ENCODE measurements around the gene SLC36A1.

SLC36A1 gene

GRCh38 chr5:151408591-151409230 lies 38.7 kb upstream of the SLC36A1 start:
- Histone ChIP-seq H4K91ac (ENCODE audit: low read length) (no peak overlapping the region), H3K4me1 (ENCODE audit: control insufficient read depth, insufficient read depth, low read depth, low read length) (no peaks in the 10 kb centered on the region), H3K14ac (ENCODE audit: low read length in 2 of 2) (no peak overlapping the region), H4K8ac (ENCODE audit: low read length) (no peak overlapping the region), H3K9me3 (ENCODE audit: control insufficient read depth, low read length) (no peaks in the 10 kb centered on the region), H3K18ac (ENCODE audit: low read depth in 1 of 2, low read length in 2 of 2) (no peak overlapping the region), H2BK12ac (ENCODE audit: low read length in 2 of 2) (no peak overlapping the region), H2BK15ac (ENCODE audit: low read depth, poor library complexity, severe bottlenecking) (no peak overlapping the region), H3K4me3 (ENCODE audit: insufficient read depth in 1 of 2, low read depth in 1 of 2, low read length in 2 of 2) (no peak overlapping the region), H2BK5ac (ENCODE audit: low read depth, low read length, poor library complexity, severe bottlenecking) (no peak overlapping the region), H2AK5ac (ENCODE audit: low read length, severe bottlenecking) (no peak overlapping the region), H3K27me3 (ENCODE audit: control insufficient read depth in 1 of 2, insufficient read depth in 1 of 2, low read length in 2 of 2) (peaks cover 15 to 30% of the 10 kb centered on the region in 2 experiments), H2AFZ (ENCODE audit: low read depth, low read length) (no peak overlapping the region), H3K79me1 (replicated peaks; ENCODE audit: low read length, poor library complexity, severe bottlenecking) (no peaks in the 10 kb centered on the region), H3K9ac (ENCODE audit: low read length) (no peak overlapping the region), H3K4ac (ENCODE audit: low read depth in 1 of 2, low read length in 2 of 2) (no peak overlapping the region), H3K4me2 (ENCODE audit: low read length, poor library complexity, severe bottlenecking) (no peak overlapping the region), H3K36me3 (ENCODE audit: control insufficient read depth in 1 of 2, insufficient read depth in 2 of 2, low read depth in 1 of 2, low read length in 2 of 2) (no peaks in the 10 kb centered on the region), H3K23ac (ENCODE audit: low read length in 2 of 2) (no peak overlapping the region), H3K27ac (ENCODE audit: low read length, poor library complexity, severe bottlenecking) (no peak overlapping the region), H2BK120ac (ENCODE audit: low read depth, low read length) (no peak overlapping the region)
- WGBS = 0% methylated on average over 2 of the region's 4 CpGs
- DNase-seq = no peak

GRCh38 chr5:151413800-151414199 lies 33.6 kb upstream of the SLC36A1 start:
- Histone ChIP-seq H3K27me3 (ENCODE audit: control insufficient read depth in 1 of 2, insufficient read depth in 1 of 2, low read length in 2 of 2) (peaks cover 19 to 38% of the 10 kb centered on the region in 2 experiments), H3K79me1 (replicated peaks; ENCODE audit: low read length, poor library complexity, severe bottlenecking) (no peaks in the 10 kb centered on the region), H3K36me3 (ENCODE audit: control insufficient read depth in 1 of 2, insufficient read depth in 2 of 2, low read depth in 1 of 2, low read length in 2 of 2) (no peaks in the 10 kb centered on the region), H3K4me3 (ENCODE audit: insufficient read depth in 1 of 2, low read depth in 1 of 2, low read length in 2 of 2) (no peak overlapping the region), H3K9ac (ENCODE audit: low read length) (no peak overlapping the region), H3K14ac (ENCODE audit: low read length in 2 of 2) (no peak overlapping the region), H2AFZ (ENCODE audit: low read depth, low read length) (no peak overlapping the region), H3K27ac (ENCODE audit: low read length, poor library complexity, severe bottlenecking) (no peak overlapping the region), H3K4ac (ENCODE audit: low read depth in 1 of 2, low read length in 2 of 2) (no peak overlapping the region), H3K23ac (ENCODE audit: low read length in 2 of 2) (no peak overlapping the region), H2BK120ac (ENCODE audit: low read depth, low read length) (no peak overlapping the region), H2BK12ac (ENCODE audit: low read length in 2 of 2) (no peak overlapping the region), H3K4me2 (ENCODE audit: low read length, poor library complexity, severe bottlenecking) (no peak overlapping the region), H4K8ac (ENCODE audit: low read length) (no peak overlapping the region), H4K91ac (ENCODE audit: low read length) (no peak overlapping the region), H2BK15ac (ENCODE audit: low read depth, poor library complexity, severe bottlenecking) (no peak overlapping the region), H3K9me3 (ENCODE audit: control insufficient read depth, low read length) (no peaks in the 10 kb centered on the region), H3K4me1 (ENCODE audit: control insufficient read depth, insufficient read depth, low read depth, low read length) (no peaks in the 10 kb centered on the region), H3K18ac (ENCODE audit: low read depth in 1 of 2, low read length in 2 of 2) (no peak overlapping the region), H2BK5ac (ENCODE audit: low read depth, low read length, poor library complexity, severe bottlenecking) (no peak overlapping the region), H2AK5ac (ENCODE audit: low read length, severe bottlenecking) (no peak overlapping the region)
- no peak for DNase-seq
- 88% methylated on average over 1 of the region's 3 CpGs for WGBS

GRCh38 chr5:151414536-151414935 lies 32.9 kb upstream of the SLC36A1 start:
- H3K4ac ChIP-seq (ENCODE audit: low read depth in 1 of 2, low read length in 2 of 2) = no peak overlapping the region
- H3K27ac ChIP-seq (ENCODE audit: low read length, poor library complexity, severe bottlenecking) = no peak overlapping the region
- H4K91ac ChIP-seq (ENCODE audit: low read length) = no peak overlapping the region
- no peak overlapping the region for H3K14ac ChIP-seq (ENCODE audit: low read length in 2 of 2)
- no peak overlapping the region for H2BK120ac ChIP-seq (ENCODE audit: low read depth, low read length)
- H3K18ac ChIP-seq (ENCODE audit: low read depth in 1 of 2, low read length in 2 of 2) = no peak overlapping the region
- WGBS = 50% methylated on average over 3 of the region's 3 CpGs
- peaks cover 19 to 35% of the 10 kb centered on the region in 2 experiments for H3K27me3 ChIP-seq (ENCODE audit: control insufficient read depth in 1 of 2, insufficient read depth in 1 of 2, low read length in 2 of 2)
- DNase-seq = no peak
- no peak overlapping the region for H2BK12ac ChIP-seq (ENCODE audit: low read length in 2 of 2)
- H3K36me3 ChIP-seq (ENCODE audit: control insufficient read depth in 1 of 2, insufficient read depth in 2 of 2, low read depth in 1 of 2, low read length in 2 of 2) = no peaks in the 10 kb centered on the region
- H3K9ac ChIP-seq (ENCODE audit: low read length) = no peak overlapping the region
- H3K4me2 ChIP-seq (ENCODE audit: low read length, poor library complexity, severe bottlenecking) = no peak overlapping the region
- no peak overlapping the region for H3K23ac ChIP-seq (ENCODE audit: low read length in 2 of 2)
- H4K8ac ChIP-seq (ENCODE audit: low read length) = no peak overlapping the region
- H3K4me3 ChIP-seq (ENCODE audit: insufficient read depth in 1 of 2, low read depth in 1 of 2, low read length in 2 of 2) = no peak overlapping the region
- H2BK15ac ChIP-seq (ENCODE audit: low read depth, poor library complexity, severe bottlenecking) = no peak overlapping the region
- H3K9me3 ChIP-seq (ENCODE audit: control insufficient read depth, low read length) = peaks cover 5% of the 10 kb centered on the region
- no peak overlapping the region for H2BK5ac ChIP-seq (ENCODE audit: low read depth, low read length, poor library complexity, severe bottlenecking)
- H2AFZ ChIP-seq (ENCODE audit: low read depth, low read length) = no peak overlapping the region
- H3K4me1 ChIP-seq (ENCODE audit: control insufficient read depth, insufficient read depth, low read depth, low read length) = no peaks in the 10 kb centered on the region
- H3K79me1 ChIP-seq (replicated peaks; ENCODE audit: low read length, poor library complexity, severe bottlenecking) = no peaks in the 10 kb centered on the region
- H2AK5ac ChIP-seq (ENCODE audit: low read length, severe bottlenecking) = no peak overlapping the region

- H3K23ac ChIP-seq (ENCODE audit: low read length in 2 of 2) = no peak overlapping the region
- peaks cover 5% of the 10 kb centered on the region for H3K9me3 ChIP-seq (ENCODE audit: control insufficient read depth, low read length)
- H3K36me3 ChIP-seq (ENCODE audit: control insufficient read depth in 1 of 2, insufficient read depth in 2 of 2, low read depth in 1 of 2, low read length in 2 of 2) = no peaks in the 10 kb centered on the region
- H4K91ac ChIP-seq (ENCODE audit: low read length) = no peak overlapping the region
- DNase-seq = no peak
- no peak overlapping the region for H3K4me3 ChIP-seq (ENCODE audit: insufficient read depth in 1 of 2, low read depth in 1 of 2, low read length in 2 of 2)
- H3K27me3 ChIP-seq (ENCODE audit: control insufficient read depth in 1 of 2, insufficient read depth in 1 of 2, low read length in 2 of 2) = peaks cover 6 to 18% of the 10 kb centered on the region in 2 experiments
- no peak overlapping the region for H4K8ac ChIP-seq (ENCODE audit: low read length)
- H2BK120ac ChIP-seq (ENCODE audit: low read depth, low read length) = no peak overlapping the region
- H2BK15ac ChIP-seq (ENCODE audit: low read depth, poor library complexity, severe bottlenecking) = no peak overlapping the region
- no peak overlapping the region for H3K14ac ChIP-seq (ENCODE audit: low read length in 2 of 2)
- H3K79me1 ChIP-seq (replicated peaks; ENCODE audit: low read length, poor library complexity, severe bottlenecking) = no peaks in the 10 kb centered on the region
- no peak overlapping the region for H3K4ac ChIP-seq (ENCODE audit: low read depth in 1 of 2, low read length in 2 of 2)
- H2BK12ac ChIP-seq (ENCODE audit: low read length in 2 of 2) = no peak overlapping the region
- H2AK5ac ChIP-seq (ENCODE audit: low read length, severe bottlenecking) = no peak overlapping the region
- H2BK5ac ChIP-seq (ENCODE audit: low read depth, low read length, poor library complexity, severe bottlenecking) = no peak overlapping the region
- H3K9ac ChIP-seq (ENCODE audit: low read length) = no peak overlapping the region
- H3K27ac ChIP-seq (ENCODE audit: low read length, poor library complexity, severe bottlenecking) = no peak overlapping the region
- no peaks in the 10 kb centered on the region for H3K4me1 ChIP-seq (ENCODE audit: control insufficient read depth, insufficient read depth, low read depth, low read length)
- no peak overlapping the region for H2AFZ ChIP-seq (ENCODE audit: low read depth, low read length)
- no peak overlapping the region for H3K4me2 ChIP-seq (ENCODE audit: low read length, poor library complexity, severe bottlenecking)
- no peak overlapping the region for H3K18ac ChIP-seq (ENCODE audit: low read depth in 1 of 2, low read length in 2 of 2)
Observed at GRCh38 chr5:151417712-151418111, 29.7 kb upstream of the SLC36A1 start.
